Dendritic cell treated with granulocyte-macrophage colony-stimulating factor and Interleukin-4, amounts not matched to agents 40 ng/mL and 50 ng/mL, for 4 days (primary cell): Measurements from ENCODE around the gene DAPK1.

Experiments
- H3K27ac Mint-ChIP-seq: one replicate; pipeline ENCODE4 v1.8.0; 2022; ENCODE audit warnings: mild to moderate bottlenecking, mixed read lengths
- H3K27me3 Mint-ChIP-seq: one replicate; pipeline ENCODE4 v1.8.0; 2022; ENCODE audit warnings: mild to moderate bottlenecking, mixed read lengths
- H3K36me3 Mint-ChIP-seq: one replicate; pipeline ENCODE4 v1.8.0; 2022; ENCODE audit warnings: low read depth, mixed read lengths
- H3K4me1 Mint-ChIP-seq: one replicate; pipeline ENCODE4 v1.8.0; 2022; ENCODE audit warnings: low read depth, mixed read lengths
- H3K4me3 Mint-ChIP-seq: one replicate; pipeline ENCODE4 v1.8.0; 2022; ENCODE audit warnings: mild to moderate bottlenecking, moderate library complexity, mixed read lengths
- H3K9me3 Mint-ChIP-seq: one replicate; pipeline ENCODE4 v1.8.0; 2022; ENCODE audit warnings: mixed read lengths
- intact Hi-C: fragments of 100-400 bp; cut with micrococcal nuclease; formaldehyde crosslinking; loops from one replicate; pipeline ENCODE4 v1.15.0; 2022

The DAPK1 gene

DNA sequence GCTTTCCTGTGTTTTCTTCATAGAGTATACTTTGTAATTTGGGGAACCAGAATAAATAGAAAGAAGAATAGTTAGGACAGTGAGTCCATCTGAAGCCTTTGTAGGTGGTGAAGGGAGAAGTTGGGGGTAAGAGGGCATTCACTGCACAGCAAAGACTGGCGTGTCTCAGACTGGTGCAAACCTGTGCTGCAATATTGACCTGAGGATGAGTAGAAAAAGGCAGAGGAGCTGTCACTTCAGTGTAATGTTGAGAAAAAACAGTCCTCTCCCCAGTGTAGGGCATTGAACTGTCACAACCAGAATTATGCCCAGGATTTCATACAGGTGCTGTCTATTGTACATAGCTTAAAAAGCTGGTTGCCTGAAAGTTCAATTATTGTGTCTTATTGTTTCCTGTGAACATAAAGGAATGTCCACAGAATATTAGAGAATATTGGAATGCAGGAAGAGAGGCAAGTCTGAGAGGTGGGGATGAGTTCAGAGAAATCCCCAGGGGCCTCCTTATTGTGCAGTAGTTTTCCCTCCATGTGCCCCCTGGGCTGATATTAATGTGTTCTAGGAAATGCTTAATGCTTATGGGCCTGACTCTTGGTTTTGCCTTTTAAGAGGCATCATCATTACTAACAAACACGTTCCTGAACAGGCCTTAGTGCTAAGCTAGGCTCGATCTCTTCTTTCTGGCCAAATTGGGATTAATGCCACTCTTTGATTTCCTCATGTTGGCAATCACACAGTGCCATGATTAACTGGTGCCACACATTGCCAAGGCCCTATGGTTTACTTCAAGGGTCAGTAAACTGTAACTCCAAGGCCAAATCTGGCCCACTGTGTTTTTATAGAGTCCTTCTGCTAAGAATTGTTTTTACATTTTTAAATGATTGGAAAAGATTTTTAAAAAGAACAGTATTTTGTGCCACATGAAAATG, 34.0 kb downstream of the DAPK1 start:
- Mint-ChIP-seq H3K9me3 (no peaks in the 10 kb centered on the region), H3K36me3 (peaks cover 41% of the 10 kb centered on the region), H3K4me3 (no peak overlapping the region), H3K4me1 (peaks cover 65% of the 10 kb centered on the region), H3K27ac (peak overlapping the region; percentile 87), H3K27me3 (no peaks in the 10 kb centered on the region)
- intact Hi-C loops: no loop called here

DNA sequence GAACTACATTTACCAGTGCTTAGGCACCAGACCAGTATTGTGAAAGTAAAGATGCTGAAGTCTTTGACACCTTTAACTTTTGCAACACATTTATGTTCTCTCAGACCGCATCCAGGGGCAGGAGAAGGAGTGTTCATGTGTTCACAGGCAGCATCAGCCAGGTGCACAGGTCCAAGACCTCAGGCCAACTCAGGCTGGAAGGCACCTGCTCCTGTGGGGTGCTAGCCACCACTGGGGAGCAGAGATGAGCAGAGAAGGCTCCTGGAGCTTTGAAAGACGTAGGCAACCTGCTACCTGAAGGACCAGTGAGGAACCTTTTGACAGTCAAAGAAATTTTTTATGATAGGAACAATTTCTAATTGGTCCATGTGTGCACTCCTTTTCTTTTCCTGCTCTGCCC, 35.6 kb downstream of the DAPK1 start:
- Mint-ChIP-seq H3K27me3 (no peaks in the 10 kb centered on the region), H3K27ac (no peak overlapping the region), H3K4me1 (peaks cover 61% of the 10 kb centered on the region), H3K9me3 (no peaks in the 10 kb centered on the region), H3K4me3 (no peak overlapping the region), H3K36me3 (peaks cover 35% of the 10 kb centered on the region)
- intact Hi-C loops: no loop called here

DNA sequence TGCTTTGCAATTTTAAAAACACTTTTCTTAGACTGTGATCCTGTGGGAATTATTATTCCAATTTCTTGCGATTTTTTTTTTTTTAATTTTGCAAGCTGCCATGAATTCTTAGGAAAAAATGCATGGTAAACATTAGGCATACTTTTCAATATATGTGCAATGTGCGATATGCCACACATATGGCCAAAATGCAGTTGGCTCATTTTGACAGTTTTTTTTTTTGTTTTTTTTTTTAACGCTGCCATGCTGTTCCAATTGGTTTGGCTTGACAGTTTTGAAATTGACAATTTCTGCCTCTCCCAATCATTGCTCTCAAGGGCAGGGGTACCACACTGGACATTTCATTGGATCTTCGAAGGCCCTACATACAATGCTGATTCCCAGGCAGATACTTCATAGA, 36.4 kb downstream of the DAPK1 start:
- no peaks in the 10 kb centered on the region for H3K27me3 Mint-ChIP-seq
- H3K27ac Mint-ChIP-seq: no peak overlapping the region
- peaks cover 53% of the 10 kb centered on the region for H3K4me1 Mint-ChIP-seq
- intact Hi-C loops: no loop called here
- no peak overlapping the region for H3K4me3 Mint-ChIP-seq
- no peaks in the 10 kb centered on the region for H3K9me3 Mint-ChIP-seq
- H3K36me3 Mint-ChIP-seq: peaks cover 27% of the 10 kb centered on the region

DNA sequence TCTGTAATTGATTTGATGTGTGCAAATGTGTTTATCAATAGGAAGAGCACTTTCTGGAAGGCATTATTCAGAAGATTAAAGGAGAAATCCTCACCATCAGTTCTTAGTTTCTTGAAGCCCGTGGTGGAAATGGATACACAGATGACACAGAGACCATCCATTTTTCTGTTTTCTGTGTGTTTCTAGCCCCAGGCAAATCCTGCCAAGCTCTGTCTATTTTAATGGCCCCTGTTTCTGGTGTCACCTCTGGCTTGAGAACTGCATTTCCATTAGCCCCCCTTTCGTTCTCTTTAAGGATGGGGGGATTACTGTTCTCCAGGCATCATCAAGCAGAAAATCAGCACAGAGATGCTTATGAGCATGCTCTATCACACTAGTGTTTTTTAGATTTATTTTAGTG, 37.3 kb downstream of the DAPK1 start:
- Mint-ChIP-seq H3K36me3 (peaks cover 34% of the 10 kb centered on the region), H3K4me3 (no peak overlapping the region), H3K27ac (peak overlapping the region; percentile 63), H3K27me3 (no peaks in the 10 kb centered on the region), H3K9me3 (no peaks in the 10 kb centered on the region), H3K4me1 (peaks cover 44% of the 10 kb centered on the region)
- intact Hi-C loops: no loop called here

DNA sequence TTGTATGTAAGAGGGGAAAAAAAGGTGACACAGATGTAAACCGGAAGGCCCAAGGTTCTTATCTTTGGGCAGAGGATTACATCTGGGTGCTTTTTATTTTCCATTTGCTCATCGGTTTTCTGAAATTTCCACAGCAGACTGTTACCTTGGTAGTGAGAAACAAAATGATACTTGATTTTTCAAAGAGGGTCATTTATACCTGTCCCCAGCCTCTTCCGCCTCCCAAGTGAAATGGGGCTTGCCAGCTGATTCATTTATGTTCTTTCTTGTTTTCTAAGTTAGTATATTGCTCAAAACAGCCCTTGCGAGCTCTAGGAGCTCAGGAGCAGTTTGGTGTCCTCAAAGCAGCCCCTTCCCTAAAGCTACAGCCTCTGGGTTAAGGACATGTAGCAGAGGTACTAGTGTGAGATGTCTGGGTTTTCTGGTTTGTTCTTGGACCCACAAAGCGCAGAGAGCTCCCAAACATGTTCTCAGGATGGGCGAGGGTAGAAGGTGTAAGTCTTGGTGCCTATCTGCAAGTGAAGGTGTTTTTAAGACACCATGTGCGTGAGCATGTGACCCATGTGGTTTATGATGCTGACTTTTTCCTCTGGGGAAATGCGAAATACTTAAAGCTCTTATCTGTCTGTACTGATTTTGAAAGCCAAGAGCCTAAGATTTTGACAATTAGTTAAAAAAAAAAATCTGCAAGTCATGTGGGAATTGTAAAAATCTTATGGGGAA, 38.3 kb downstream of the DAPK1 start:
- H3K4me3 Mint-ChIP-seq: no peak overlapping the region
- peaks cover 44% of the 10 kb centered on the region for H3K36me3 Mint-ChIP-seq
- H3K4me1 Mint-ChIP-seq: peaks cover 36% of the 10 kb centered on the region
- intact Hi-C loops: no loop called here
- H3K27me3 Mint-ChIP-seq: no peaks in the 10 kb centered on the region
- H3K9me3 Mint-ChIP-seq: no peaks in the 10 kb centered on the region
- H3K27ac Mint-ChIP-seq: peak overlapping the region; percentile 21

DNA sequence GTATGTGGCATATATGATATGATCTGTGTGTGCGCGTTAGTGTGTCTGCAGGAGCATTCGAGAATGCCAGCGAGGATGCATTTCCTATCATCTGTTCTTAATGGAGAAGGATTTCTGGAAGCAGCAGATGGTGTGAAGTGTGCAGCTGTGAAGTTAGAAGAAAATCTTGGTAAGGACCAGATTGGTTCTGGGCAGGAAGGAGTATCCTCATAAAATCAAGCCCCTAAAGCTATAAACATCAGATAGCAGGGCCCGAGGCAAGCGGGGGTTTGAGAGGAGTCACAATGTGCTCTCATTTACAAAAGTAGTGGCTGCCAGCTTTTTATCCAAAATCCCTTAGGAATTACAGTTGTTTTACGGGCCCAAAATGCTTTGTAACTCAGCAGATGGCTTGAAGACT, 40.0 kb downstream of the DAPK1 start:
- Mint-ChIP-seq H3K27ac (no peak overlapping the region), H3K9me3 (no peaks in the 10 kb centered on the region), H3K4me1 (peaks cover 20% of the 10 kb centered on the region), H3K36me3 (peaks cover 60% of the 10 kb centered on the region), H3K27me3 (no peaks in the 10 kb centered on the region), H3K4me3 (no peak overlapping the region)
- intact Hi-C loops: no loop called here

DNA sequence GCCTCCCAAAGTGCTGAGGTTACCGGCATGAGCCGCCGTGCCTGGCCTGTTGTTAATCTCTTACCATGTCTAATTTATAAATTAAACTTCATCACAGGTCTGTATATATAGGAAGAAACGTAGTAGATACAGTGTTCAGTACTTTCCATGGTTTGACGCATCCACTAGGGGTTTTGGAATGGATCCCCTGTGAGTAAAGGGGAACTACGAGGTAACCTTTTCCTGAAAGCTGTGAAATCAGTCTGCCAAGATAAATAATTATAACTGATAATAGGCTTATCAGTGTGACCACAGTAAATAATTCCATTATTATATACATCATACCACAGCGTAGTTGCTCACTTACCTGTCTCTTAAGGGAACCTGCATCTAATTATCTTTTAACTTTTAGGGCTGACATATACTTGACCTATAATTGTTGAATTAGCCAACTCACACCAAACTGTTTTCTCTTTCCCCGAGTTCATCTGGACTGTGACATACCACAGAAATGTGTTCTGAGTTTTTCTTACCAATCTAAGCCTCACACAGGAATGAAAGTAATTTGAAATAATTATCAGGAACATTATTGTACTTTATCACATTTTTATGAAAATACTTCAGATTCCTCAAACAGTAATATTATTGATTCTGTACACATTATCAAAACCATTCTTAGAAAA, 42.9 kb downstream of the DAPK1 start:
- Mint-ChIP-seq H3K36me3 (peaks cover 52% of the 10 kb centered on the region), H3K27me3 (no peaks in the 10 kb centered on the region), H3K9me3 (no peaks in the 10 kb centered on the region), H3K4me1 (peaks cover 21% of the 10 kb centered on the region), H3K4me3 (no peak overlapping the region), H3K27ac (no peak overlapping the region)
- intact Hi-C loops: no loop called here

DNA sequence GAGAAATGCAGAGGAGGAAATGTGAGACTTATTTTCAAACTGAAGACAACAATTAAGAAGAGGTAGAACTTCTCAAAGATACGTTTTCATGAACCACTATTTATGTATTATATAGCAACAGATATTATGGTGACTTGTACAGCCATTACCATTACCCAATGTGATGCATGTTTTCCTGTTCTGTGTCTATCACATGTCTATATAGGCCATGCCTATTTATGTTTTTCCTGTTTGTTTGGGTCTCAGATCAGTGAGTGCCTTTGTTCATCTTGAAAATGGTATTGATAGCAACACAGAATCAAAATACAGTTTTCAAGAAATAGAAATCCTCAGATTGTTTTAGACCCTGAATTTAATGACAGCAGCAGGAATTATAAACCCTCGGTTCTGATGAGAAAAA, 44.0 kb downstream of the DAPK1 start:
- intact Hi-C loops: no loop called here
- Mint-ChIP-seq H3K27ac (peak overlapping the region; percentile 39), H3K4me3 (no peak overlapping the region), H3K36me3 (peaks cover 61% of the 10 kb centered on the region), H3K9me3 (no peaks in the 10 kb centered on the region), H3K4me1 (peaks cover 26% of the 10 kb centered on the region), H3K27me3 (no peaks in the 10 kb centered on the region)

DNA sequence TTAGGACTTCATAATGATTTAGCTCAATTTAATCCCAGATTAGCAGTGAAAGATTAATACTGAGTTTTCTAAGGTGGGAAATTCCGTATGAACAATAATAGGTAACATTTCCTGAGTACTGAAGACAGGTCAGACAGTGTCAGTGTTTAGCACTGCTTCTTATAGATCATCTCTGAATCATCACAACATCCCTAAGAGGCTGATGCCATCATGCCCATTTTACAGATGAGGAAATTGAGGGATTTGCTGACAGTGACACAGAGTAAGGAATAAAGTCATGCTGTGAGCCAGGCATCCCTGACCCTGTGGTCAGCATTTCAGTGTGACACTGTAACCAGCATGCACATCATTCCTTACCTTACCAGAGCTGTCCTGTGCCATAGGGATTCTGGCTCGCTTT, 44.5 kb downstream of the DAPK1 start:
- H3K9me3 Mint-ChIP-seq: no peaks in the 10 kb centered on the region
- intact Hi-C loops: no loop called here
- H3K36me3 Mint-ChIP-seq: peaks cover 61% of the 10 kb centered on the region
- H3K27ac Mint-ChIP-seq: no peak overlapping the region
- H3K4me1 Mint-ChIP-seq: peaks cover 27% of the 10 kb centered on the region
- H3K4me3 Mint-ChIP-seq: no peak overlapping the region
- no peaks in the 10 kb centered on the region for H3K27me3 Mint-ChIP-seq

DNA sequence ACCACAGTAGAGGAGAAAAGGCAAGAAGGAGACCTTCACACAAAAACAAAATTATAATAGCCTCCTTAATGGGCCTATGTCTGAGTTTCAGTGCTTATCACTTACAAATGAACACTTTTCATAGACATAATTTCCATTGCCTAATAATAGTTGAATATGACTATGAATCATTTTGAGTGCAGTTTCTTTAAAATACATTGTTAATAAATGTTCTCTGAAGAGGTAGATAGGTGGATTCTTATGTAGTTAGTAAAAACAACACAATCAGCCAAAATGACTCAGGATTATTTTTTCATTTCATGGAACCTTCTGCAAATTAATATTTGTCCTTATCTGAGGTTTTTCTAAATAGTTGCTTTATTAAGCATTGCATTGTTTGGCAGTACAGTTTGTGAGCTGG, 45.6 kb downstream of the DAPK1 start:
- Mint-ChIP-seq H3K36me3 (peaks cover 68% of the 10 kb centered on the region), H3K27me3 (no peaks in the 10 kb centered on the region), H3K9me3 (no peaks in the 10 kb centered on the region), H3K27ac (no peak overlapping the region), H3K4me1 (peaks cover 23% of the 10 kb centered on the region), H3K4me3 (no peak overlapping the region)
- intact Hi-C loops: no loop called here

DNA sequence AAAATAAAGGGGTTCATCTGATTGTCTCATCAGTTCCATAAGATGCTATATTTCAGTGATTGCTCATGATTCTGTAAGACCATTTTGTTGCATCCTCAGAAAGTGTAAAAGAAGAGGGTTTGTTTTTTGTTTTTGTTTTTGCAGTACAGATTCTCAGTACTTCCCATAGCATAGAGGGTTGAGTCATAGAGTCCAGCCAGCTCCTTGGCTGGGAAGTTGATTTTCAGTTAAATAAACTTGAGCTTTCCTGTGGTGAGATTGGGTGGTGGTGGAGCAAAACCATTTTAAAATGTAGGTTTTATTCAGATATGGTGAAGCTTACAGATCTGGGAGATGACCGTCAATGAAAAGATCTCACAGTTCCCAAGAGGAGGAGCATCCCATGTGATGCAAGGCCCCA, 48.2 kb downstream of the DAPK1 start:
- Mint-ChIP-seq H3K9me3 (peaks cover 8% of the 10 kb centered on the region), H3K27me3 (no peaks in the 10 kb centered on the region), H3K27ac (no peak overlapping the region), H3K4me1 (peaks cover 34% of the 10 kb centered on the region), H3K36me3 (peaks cover 72% of the 10 kb centered on the region), H3K4me3 (no peak overlapping the region)
- intact Hi-C loops: no loop called here

DNA sequence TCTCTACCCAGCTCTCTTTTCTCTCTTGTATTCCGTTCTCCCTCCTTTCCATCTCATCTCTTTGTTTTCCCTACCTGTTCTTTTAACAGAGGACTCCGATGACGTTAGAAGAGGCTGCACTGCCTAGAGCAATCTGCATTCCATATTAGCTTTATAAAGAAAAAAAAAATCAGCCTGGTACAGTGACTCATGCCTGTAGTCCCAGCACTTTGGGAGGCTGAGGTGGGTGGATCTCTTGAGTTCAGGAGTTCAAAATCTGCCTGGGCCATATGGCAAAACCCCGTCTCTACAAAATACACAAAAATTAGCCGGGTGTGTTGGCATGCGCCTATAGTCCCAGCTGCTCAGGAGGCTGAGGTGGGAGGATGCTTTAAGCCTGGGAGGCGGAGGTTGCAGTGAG, 49.0 kb downstream of the DAPK1 start:
- intact Hi-C loops: no loop called here
- Mint-ChIP-seq H3K27me3 (no peaks in the 10 kb centered on the region), H3K36me3 (peaks cover 72% of the 10 kb centered on the region), H3K9me3 (peaks cover 8% of the 10 kb centered on the region), H3K4me1 (peaks cover 40% of the 10 kb centered on the region), H3K27ac (no peak overlapping the region), H3K4me3 (no peak overlapping the region)

DNA sequence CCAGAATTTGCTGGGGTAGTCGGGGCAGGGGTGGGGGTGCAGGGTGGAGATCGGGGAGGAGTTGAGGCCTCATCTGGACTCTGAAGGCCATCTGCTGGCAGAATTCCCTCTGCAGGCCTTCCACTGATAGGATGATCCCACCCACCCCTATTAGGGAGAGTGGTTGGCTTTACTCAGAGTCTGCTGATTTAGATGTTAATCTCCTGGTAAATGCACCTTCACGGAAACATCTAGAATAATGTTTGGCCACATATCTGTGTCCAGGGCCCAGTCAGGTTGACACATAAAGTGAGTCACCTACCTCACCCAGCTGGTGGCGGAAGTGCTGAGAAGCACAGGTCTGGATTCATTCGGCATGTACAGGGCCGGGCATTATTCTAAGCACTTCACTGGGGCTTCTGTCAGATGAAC, 50.0 kb downstream of the DAPK1 start:
- peaks cover 48% of the 10 kb centered on the region for H3K4me1 Mint-ChIP-seq
- no peaks in the 10 kb centered on the region for H3K27me3 Mint-ChIP-seq
- peaks cover 8% of the 10 kb centered on the region for H3K9me3 Mint-ChIP-seq
- peak overlapping the region; percentile 11 for H3K27ac Mint-ChIP-seq
- intact Hi-C loops: no loop called here
- H3K4me3 Mint-ChIP-seq: no peak overlapping the region
- H3K36me3 Mint-ChIP-seq: peaks cover 70% of the 10 kb centered on the region

DNA sequence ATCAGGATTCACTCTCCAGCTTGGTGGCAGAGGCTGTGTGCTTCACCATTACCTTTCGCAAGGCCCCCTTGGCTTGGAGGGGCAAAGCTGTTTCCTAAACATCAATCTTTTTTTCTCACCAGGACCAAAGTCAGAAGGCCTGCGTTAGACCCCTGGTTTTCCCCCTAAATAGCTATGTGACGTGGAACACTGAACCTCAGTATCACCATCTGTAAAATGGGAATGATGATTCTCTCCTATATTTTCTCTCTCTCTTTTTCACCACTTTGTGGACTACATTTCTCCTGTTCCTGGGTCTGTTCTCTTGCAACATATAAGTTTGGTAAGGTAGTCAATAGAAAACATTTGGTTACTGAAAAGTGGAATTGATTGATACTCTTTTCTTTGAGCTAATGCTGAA, 50.5 kb downstream of the DAPK1 start:
- Mint-ChIP-seq H3K4me3 (no peak overlapping the region), H3K9me3 (peaks cover 8% of the 10 kb centered on the region), H3K4me1 (peaks cover 53% of the 10 kb centered on the region), H3K27ac (no peak overlapping the region), H3K36me3 (peaks cover 73% of the 10 kb centered on the region), H3K27me3 (no peaks in the 10 kb centered on the region)
- intact Hi-C loops: no loop called here
